Kidney epithelial cell (primary cell): Measurements from ENCODE around the gene CACNB4. TPM values are rescaled to one million over a fixed set of nuclear protein-coding genes. Genes with fewer than 3 reads are reported as not detected.

Experiments
- DNase-seq: peaks from one replicate; pipeline ENCODE4 v3.0.0-alpha.2; 2010; ENCODE audit warnings: low read depth
- H3K27me3 ChIP-seq: 2 replicates; pipeline ENCODE4 v1.6.0; 2011; ENCODE audit warnings: low read length; ENCODE audit not compliant: control insufficient read depth, insufficient read depth
- H3K36me3 ChIP-seq: 2 replicates; pipeline ENCODE4 v1.5.1; 2011; ENCODE audit warnings: low read length; ENCODE audit not compliant: control insufficient read depth, insufficient read depth
- H3K4me3 ChIP-seq: 2 replicates; pipeline ENCODE4 v1.5.1; 2011; ENCODE audit warnings: low read depth, mild to moderate bottlenecking, control low read depth, low read length
- CTCF ChIP-seq: IDR thresholded peaks from 2 replicates; pipeline ENCODE4 v1.5.1; 2011; ENCODE audit warnings: mild to moderate bottlenecking, moderate library complexity, low read length, control low read depth, inconsistent platforms; ENCODE audit not compliant: insufficient read depth, poor library complexity, severe bottlenecking
- total RNA-seq: library from RNA; depleted of rRNA; stranded (reverse); fragments of >200 nt; gene quantifications from 2 replicates; pipeline ENCODE4 v1.2.3, GENCODE V29; 2015

CACNB4 gene
- total RNA-seq, 1 donor from 2014 or later = 0.79 TPM

DNA sequence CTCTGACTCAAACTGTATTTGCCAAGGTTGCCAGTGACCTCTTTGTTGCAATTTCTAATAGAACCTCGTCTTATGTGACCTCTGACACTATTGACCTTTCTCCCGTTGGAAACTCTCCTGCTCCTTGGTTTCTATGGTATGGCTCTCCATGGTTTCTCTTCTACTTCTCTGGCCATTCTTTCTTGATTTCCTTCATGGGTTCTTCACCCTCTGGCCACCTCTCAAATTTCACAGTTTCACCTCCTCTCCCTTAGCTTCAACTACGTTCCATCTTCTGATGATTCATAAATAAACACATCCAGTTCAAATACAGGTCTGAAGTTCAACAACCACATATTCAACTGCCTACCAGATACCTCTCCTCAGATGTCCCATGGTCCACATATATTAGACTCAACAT is 109.5 kb downstream of the CACNB4 start:
- no peak for DNase-seq
- H3K4me3 ChIP-seq = no peak overlapping the region
- H3K36me3 ChIP-seq = no peaks in the 10 kb centered on the region
- TF ChIP-seq CTCF = no peak
- no peaks in the 10 kb centered on the region for H3K27me3 ChIP-seq

- Histone ChIP-seq H3K27me3 (no peaks in the 10 kb centered on the region), H3K36me3 (no peaks in the 10 kb centered on the region), H3K4me3 (no peak overlapping the region)
- TF ChIP-seq CTCF = no peak
- DNase-seq = no peak
Measured at GRCh38 chr2:151987484-151987883, 111.4 kb downstream of the CACNB4 start.

DNA sequence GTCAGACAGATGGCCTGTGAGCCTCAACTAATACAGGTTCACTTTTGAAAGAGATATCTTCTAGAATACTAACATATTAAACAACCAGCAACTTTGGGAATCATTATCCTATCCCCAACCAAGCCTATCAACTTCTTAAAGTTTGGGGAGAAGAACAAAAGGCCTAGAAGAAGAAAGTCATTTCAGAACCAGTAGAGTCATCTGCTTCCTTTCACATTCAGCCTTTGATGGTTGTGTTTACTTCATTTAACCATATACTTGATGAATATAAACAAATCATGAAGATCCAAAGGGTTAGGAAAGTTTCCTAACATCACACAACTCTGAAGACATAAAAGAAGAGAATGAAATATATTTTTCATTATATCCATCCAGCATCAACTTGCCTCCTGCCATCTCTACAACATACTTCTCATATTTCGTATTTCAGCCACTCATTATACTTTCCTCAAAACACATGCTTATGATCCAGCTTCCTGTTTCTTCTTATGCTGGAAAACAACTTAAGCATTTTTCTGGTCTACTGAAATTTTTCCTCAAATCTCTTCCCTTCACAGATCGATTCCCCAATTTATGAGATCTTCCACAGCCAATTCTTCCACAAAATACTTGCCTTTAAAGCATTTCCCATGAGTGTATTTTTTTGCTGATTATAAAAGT is 114.3 kb downstream of the CACNB4 start:
- H3K27me3 ChIP-seq = no peaks in the 10 kb centered on the region
- no peak for DNase-seq

DNA sequence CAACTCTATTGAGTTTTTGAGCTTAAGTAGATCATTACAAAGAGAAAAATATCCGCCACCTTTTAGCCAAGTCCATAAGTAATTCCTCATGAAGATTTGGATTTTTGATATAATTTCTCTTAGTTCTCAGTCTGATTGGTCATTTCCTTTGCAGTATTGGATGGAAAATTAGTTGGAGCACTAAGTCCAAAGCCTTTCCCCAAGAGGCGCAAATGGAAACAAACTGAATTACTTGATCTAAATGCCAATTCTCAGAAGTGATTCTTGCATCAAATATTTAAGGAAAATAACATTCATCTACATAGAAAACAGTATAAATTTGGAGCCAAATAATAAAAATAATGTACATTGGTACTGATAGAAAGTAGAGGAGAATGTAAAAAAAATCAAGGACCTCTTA is 115.6 kb downstream of the CACNB4 start:
- Histone ChIP-seq H3K27me3 (no peaks in the 10 kb centered on the region), H3K4me3 (no peak overlapping the region), H3K36me3 (no peaks in the 10 kb centered on the region)
- DNase-seq = no peak
- TF ChIP-seq CTCF = no peak

More for the DNA sequence above, 114.3 kb downstream of the CACNB4 start:
- TF ChIP-seq CTCF = no peak
- Histone ChIP-seq H3K4me3 (no peak overlapping the region), H3K36me3 (no peaks in the 10 kb centered on the region)

DNA sequence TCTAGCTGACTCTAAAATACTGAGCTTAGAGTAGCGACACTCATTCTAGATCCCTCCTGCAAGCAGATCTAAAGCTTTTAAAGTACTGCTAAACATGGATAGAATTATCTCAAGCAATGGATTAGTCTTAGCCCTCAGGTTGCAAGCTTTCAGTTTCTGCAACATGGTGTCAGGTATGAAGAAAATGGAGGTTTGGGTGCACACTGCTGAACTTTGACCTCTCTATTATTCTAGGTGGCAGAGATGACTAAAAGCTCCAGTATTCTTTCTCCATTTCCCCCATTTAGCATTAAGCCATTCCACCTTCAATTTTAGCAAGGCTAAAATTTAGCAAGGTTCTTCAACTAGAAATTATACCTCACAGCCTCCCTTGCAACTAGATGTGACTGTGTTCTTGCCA is 117.0 kb downstream of the CACNB4 start:
- TF ChIP-seq CTCF = no peak
- no peaks in the 10 kb centered on the region for H3K27me3 ChIP-seq
- H3K4me3 ChIP-seq = no peak overlapping the region
- DNase-seq = no peak
- H3K36me3 ChIP-seq = no peaks in the 10 kb centered on the region

- no peaks in the 10 kb centered on the region for H3K36me3 ChIP-seq
- TF ChIP-seq CTCF = no peak
Measured at GRCh38 chr2:151979694-151980093, 119.2 kb downstream of the CACNB4 start.

More at GRCh38 chr2:151979694-151980093, 119.2 kb downstream of the CACNB4 start:
- Histone ChIP-seq H3K27me3 (no peaks in the 10 kb centered on the region), H3K4me3 (no peak overlapping the region)
- DNase-seq = no peak
